HEK293T (cell line): ENCODE results near the gene LRGUK.

Source experiments
- CTCF ChIA-PET: fragments of 350-600 bp; formaldehyde crosslinking; extraction: SDS; loops from one replicate; lab custom pipeline; 2021; ENCODE audit warnings: antibody characterized with exemption, inconsistent platforms; lab: Yijun Ruan, JAX
- POLR2A ChIA-PET: fragments of 350-600 bp; formaldehyde crosslinking; extraction: SDS; loops from one replicate; lab custom pipeline; 2020; ENCODE audit warnings: antibody characterized with exemption, inconsistent platforms; lab: Yijun Ruan, JAX
- DNase-seq: peaks from one replicate; pipeline ENCODE4 v3.0.0; 2012; ENCODE audit warnings: mixed read lengths; ENCODE audit errors: extremely low spot score
- ARNT ChIP-seq: fragments of 450-650 bp; IDR thresholded peaks from 2 replicates; pipeline ENCODE4 v1.6.1; 2017; ENCODE audit warnings: mild to moderate bottlenecking
- BHLHE40 ChIP-seq: fragments of 450-650 bp; IDR thresholded peaks from 2 replicates; pipeline ENCODE4 v1.6.1; 2016; ENCODE audit warnings: mild to moderate bottlenecking, moderate library complexity, borderline replicate concordance
- CTBP1 ChIP-seq: fragments of 450-650 bp; IDR thresholded peaks from 2 replicates; pipeline ENCODE4 v1.6.1; 2016; ENCODE audit warnings: borderline replicate concordance
- ELF4 ChIP-seq: fragments of 450-650 bp; IDR thresholded peaks from 2 replicates; pipeline ENCODE4 v1.6.1; 2017; ENCODE audit warnings: antibody characterized with exemption
- FOXA1 ChIP-seq: fragments of 450-650 bp; IDR thresholded peaks from 2 replicates; pipeline ENCODE4 v1.6.1; 2016; ENCODE audit warnings: mild to moderate bottlenecking
- FOXK2 ChIP-seq: fragments of 450-650 bp; IDR thresholded peaks from 2 replicates; pipeline ENCODE4 v1.6.1; 2016; ENCODE audit warnings: mild to moderate bottlenecking
- FOXM1 ChIP-seq: fragments of 450-650 bp; IDR thresholded peaks from 2 replicates; pipeline ENCODE4 v1.6.1; 2017; ENCODE audit warnings: mild to moderate bottlenecking, borderline replicate concordance
- HDGF ChIP-seq: fragments of 450-650 bp; IDR thresholded peaks from 2 replicates; pipeline ENCODE4 v1.6.1; 2017; ENCODE audit warnings: antibody characterized with exemption, borderline replicate concordance
- L3MBTL2 ChIP-seq: fragments of 450-650 bp; conservative IDR thresholded peaks from 2 replicates; pipeline ENCODE4 v1.6.1; 2016; ENCODE audit warnings: mild to moderate bottlenecking
- LEF1 ChIP-seq: fragments of 450-650 bp; IDR thresholded peaks from 2 replicates; pipeline ENCODE4 v1.6.1; 2017; ENCODE audit warnings: mild to moderate bottlenecking, borderline replicate concordance
- NFRKB ChIP-seq: fragments of 450-650 bp; IDR thresholded peaks from 2 replicates; pipeline ENCODE4 v1.6.1; 2016; ENCODE audit warnings: mild to moderate bottlenecking, moderate library complexity
- PKNOX1 ChIP-seq: fragments of 450-650 bp; IDR thresholded peaks from 2 replicates; pipeline ENCODE4 v1.6.1; 2016
- SP1 ChIP-seq: fragments of 450-650 bp; IDR thresholded peaks from 2 replicates; pipeline ENCODE4 v1.6.1; 2017
- SUZ12 ChIP-seq: fragments of 450-650 bp; IDR thresholded peaks from 2 replicates; pipeline ENCODE4 v1.6.1; 2016; ENCODE audit warnings: mild to moderate bottlenecking
- TARDBP ChIP-seq: fragments of 450-650 bp; IDR thresholded peaks from 2 replicates; pipeline ENCODE4 v1.6.1; 2016
- ZNF384 ChIP-seq: fragments of 450-650 bp; IDR thresholded peaks from 2 replicates; pipeline ENCODE4 v1.6.1; 2016

The LRGUK gene

GRCh38 chr7:134176037-134176350 is 48.9 kb downstream of the LRGUK start:
- TF ChIP-seq FOXK2 (no peak), FOXM1 (no peak), ELF4 (no peak), CTBP1 (no peak), NFRKB (no peak), TARDBP (no peak), SUZ12 (no peak), PKNOX1 (no peak), ZNF384 (no peak), FOXA1 (no peak), BHLHE40 (no peak), LEF1 (no peak), L3MBTL2 (no peak), SP1 (no peak), HDGF (no peak)
- ChIA-PET CTCF (no interaction called here), POLR2A (no interaction called here)
- no peak for DNase-seq

GRCh38 chr7:134179036-134180011 is 52.2 kb downstream of the LRGUK start:
- DNase-seq = no peak
- TF ChIP-seq TARDBP = no peak
- TF ChIP-seq SUZ12 = no peak
- no peak for TF ChIP-seq ELF4
- ChIA-PET POLR2A (no interaction called here), CTCF (no interaction called here)

- TF ChIP-seq BHLHE40 (no peak), ZNF384 (no peak), LEF1 (no peak), NFRKB (no peak), SUZ12 (no peak), ARNT (no peak), PKNOX1 (no peak), FOXM1 (no peak), FOXA1 (no peak), FOXK2 (no peak)
- ChIA-PET POLR2A (no interaction called here), CTCF (interaction anchor here (0.6 kb wide), 1 partner anchor 124 kb away, joined by 3 read pairs; no protein-coding TSS in a partner anchor)
- DNase-seq = no peak
Measured at GRCh38 chr7:134180376-134180775, 53.2 kb downstream of the LRGUK start.

GRCh38 chr7:134182078-134182477 is 54.9 kb downstream of the LRGUK start:
- TF ChIP-seq ELF4 (no peak), SUZ12 (no peak), L3MBTL2 (no peak)
- CTCF ChIA-PET = no interaction called here
- no peak for DNase-seq
- POLR2A ChIA-PET = no interaction called here

GRCh38 chr7:134184767-134185166 is 57.6 kb downstream of the LRGUK start:
- CTCF ChIA-PET = no interaction called here
- no peak for TF ChIP-seq FOXM1
- TF ChIP-seq NFRKB = no peak
- no peak for TF ChIP-seq LEF1
- TF ChIP-seq L3MBTL2 = no peak
- TF ChIP-seq TARDBP = no peak
- no peak for TF ChIP-seq FOXA1
- TF ChIP-seq FOXK2 = no peak
- no peak for TF ChIP-seq ELF4
- TF ChIP-seq ARNT = no peak
- no peak for TF ChIP-seq CTBP1
- TF ChIP-seq SUZ12 = no peak
- TF ChIP-seq PKNOX1 = no peak
- no peak for TF ChIP-seq ZNF384
- TF ChIP-seq BHLHE40 = no peak
- TF ChIP-seq HDGF = no peak
- TF ChIP-seq SP1 = no peak
- POLR2A ChIA-PET = no interaction called here
- DNase-seq = no peak

GRCh38 chr7:134186027-134186426 is 58.9 kb downstream of the LRGUK start:
- ChIA-PET CTCF (no interaction called here), POLR2A (no interaction called here)
- TF ChIP-seq FOXM1 (no peak), ARNT (no peak), FOXA1 (no peak), SP1 (no peak), SUZ12 (no peak), ELF4 (no peak), LEF1 (no peak), PKNOX1 (no peak), HDGF (no peak), ZNF384 (no peak), BHLHE40 (no peak), L3MBTL2 (no peak), CTBP1 (no peak), NFRKB (no peak), TARDBP (no peak), FOXK2 (no peak)

More at GRCh38 chr7:134186027-134186426, 58.9 kb downstream of the LRGUK start:
- no peak for DNase-seq
